VCaP (cell line): ENCODE data around the gene CIB4.

Source experiments
- H3K27ac ChIP-seq: fragments of 450-650 bp; 2 replicates; pipeline ENCODE4 v1.5.1; 2017
- CTCF ChIP-seq: fragments of 450-650 bp; conservative IDR thresholded peaks from 2 replicates; pipeline ENCODE4 v1.5.1; 2017; ENCODE audit warnings: mild to moderate bottlenecking, moderate library complexity

CIB4 gene

GRCh38 chr2:26541401-26542193, 99.6 kb downstream of the CIB4 start:
- no peak overlapping the region for H3K27ac ChIP-seq
- no peak for TF ChIP-seq CTCF

DNA sequence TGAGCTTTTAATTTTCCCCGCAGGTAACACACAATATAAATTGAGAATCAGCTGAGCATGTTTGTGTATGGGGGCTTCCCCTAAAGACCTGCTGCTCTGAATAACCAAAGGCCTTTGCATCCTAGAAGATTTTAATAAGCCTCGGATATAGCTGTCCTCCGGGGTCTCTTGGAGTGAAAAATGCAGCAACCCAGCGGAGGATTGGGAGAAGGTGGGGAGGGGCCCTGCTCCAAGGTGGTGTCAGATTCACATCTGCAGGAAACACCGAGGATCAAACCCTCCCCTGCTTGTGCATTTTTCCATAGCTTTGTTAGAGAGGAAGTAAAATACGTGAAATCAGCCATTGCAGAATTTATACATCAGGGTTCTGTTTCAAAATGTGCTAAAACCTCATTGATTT, 100.2 kb downstream of the CIB4 start:
- no peak for TF ChIP-seq CTCF

GRCh38 chr2:26540306-26540705, 100.9 kb downstream of the CIB4 start:
- H3K27ac ChIP-seq = no peak overlapping the region
- no peak for TF ChIP-seq CTCF

More for the DNA sequence above, 100.2 kb downstream of the CIB4 start:
- no peak overlapping the region for H3K27ac ChIP-seq

- no peak overlapping the region for H3K27ac ChIP-seq
- no peak for TF ChIP-seq CTCF
Observed at GRCh38 chr2:26537826-26538475, 103.2 kb downstream of the CIB4 start.

GRCh38 chr2:26537069-26537825, 103.9 kb downstream of the CIB4 start:
- TF ChIP-seq CTCF = no peak
- no peak overlapping the region for H3K27ac ChIP-seq

DNA sequence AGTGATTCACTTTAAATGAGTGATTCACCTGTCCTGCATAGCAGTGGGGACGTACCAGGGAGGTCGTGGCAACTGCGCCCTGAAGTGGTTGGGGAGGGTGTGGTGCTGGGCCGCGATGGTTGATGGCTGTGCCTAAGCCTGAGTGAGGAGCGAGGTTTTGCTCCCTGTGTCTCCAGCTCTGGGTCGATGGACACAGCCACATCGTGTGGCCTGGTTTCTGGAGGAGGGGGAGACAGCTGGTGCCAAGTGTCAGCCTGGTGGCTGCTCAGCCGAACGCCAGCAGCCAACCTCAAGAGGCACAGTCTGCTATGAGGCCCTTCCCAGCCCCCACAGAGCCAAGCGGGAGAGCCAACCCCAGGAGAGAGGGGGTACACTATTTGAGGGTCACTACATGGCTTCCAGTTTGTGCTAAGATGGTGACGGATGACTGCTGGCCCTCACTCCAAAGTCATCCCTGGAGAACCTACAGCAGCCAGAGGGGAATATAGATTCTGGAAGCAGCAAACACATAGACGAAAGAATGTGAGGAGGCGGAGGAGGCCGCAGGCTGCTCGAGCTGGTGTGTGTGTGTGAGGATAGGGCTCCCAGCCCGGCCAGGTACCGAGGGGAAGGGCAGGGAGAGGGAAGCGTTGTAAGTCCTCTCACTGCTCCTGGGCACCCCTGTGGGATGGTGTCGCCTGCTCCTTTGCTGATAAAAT, 104.6 kb downstream of the CIB4 start:
- no peak overlapping the region for H3K27ac ChIP-seq

More for the DNA sequence above, 104.6 kb downstream of the CIB4 start:
- TF ChIP-seq CTCF = no peak
